EH (cell line): ENCODE measurements around the gene C14orf119.

ENCODE experiments used
- DNase-seq: peaks from one replicate; pipeline ENCODE4 v3.0.0-alpha.2; 2015; ENCODE audit warnings: low read depth

Gene C14orf119

GRCh38 chr14:23095196-23096108, at the start of gene C14orf119:
Gene C14orf119 (plus strand): TSS chr14:23095505. CDS start chr14:23097659, 2,154 bp downstream.
- DNase-seq: peak; percentile 100

- DNase-seq: peak; percentile 46
These were observed 48.2 kb upstream of the C14orf119 start for GRCh38 chr14:23047034-23047634.

GRCh38 chr14:23047751-23048693, 47.3 kb upstream of the C14orf119 start:
- no peak for DNase-seq

GRCh38 chr14:23049011-23049410, 46.3 kb upstream of the C14orf119 start:
- DNase-seq: no peak

DNA sequence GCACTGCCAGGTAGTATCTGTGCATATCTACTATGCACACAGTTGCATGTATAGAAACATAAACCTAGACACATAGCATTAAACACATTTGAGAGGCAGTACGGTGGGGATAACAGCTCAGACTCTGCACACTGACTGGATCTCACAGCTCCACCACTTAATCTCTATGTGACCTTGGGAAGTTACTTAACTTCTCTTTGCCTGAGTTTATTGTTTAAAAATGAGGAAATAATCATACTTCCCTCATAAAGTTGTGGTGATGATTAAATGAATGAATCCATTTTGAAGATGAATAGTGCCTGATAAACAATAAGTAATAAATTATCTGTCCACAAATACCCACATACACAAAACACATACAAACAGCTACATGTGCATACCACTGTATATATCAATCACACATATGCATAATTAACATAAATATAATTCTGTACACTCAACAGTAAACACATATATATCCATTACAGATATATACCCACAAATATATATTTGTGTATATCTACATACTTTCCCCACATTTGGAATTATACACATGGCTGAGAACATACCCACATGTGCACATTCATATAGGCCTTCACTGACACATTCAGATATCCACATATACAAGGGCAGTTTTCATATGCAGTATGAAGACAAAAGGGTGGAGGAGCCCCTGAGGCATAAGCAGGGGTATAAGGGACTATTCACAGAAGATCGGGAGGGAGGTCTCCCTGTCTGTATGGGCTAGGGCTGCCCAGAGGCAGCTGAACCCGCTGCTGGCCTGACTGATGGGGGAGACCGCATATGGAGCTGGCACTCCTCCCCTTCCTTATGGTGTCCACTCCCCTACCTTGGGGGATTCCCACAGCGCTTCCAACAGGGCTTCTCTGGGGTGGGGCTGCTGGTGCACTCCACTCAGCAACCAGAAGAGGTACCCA, 43.9 kb upstream of the C14orf119 start:
- DNase-seq: no peak

DNA sequence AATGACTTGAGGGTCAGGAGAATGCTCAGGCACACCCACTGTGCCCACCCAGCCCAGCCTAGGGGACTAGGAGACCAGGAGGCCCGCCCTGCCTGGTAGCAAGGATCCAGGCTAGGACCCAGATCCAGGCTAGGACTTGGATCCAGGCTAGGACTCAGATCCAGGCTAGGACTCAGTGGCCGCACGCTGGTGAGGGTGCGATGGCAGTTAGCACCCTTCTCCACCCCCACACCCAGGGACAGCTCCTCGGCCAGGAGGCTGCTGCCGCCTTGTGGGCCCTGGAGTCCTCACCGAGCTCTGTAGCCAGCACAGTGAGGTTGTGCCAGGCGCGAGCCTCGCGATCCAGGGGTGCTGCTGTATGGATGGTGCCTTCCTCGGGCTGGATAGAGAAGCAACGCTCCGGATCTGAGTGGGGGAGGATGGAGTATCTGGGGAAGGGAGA, 43.1 kb upstream of the C14orf119 start:
- no peak for DNase-seq

DNA sequence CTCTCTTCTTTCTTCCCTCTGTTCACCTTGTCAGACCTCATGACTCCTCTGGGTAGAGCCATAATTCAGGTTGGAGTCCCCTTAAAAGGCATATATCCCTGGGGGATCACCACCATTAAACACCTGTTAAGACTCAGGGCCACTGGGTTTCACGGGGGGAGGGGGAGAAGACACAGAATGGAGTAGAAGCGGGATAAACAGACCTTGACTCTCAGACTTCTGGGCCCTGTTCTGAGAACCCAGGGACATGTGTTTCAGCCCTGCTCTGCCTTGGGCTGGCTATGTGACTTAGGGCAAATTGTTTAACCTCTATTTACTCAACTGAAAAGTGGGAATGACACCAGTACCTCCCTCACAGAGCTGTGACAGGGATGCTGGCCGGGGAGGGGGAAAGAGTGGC, 42.6 kb upstream of the C14orf119 start:
- DNase-seq: no peak

- no peak for DNase-seq
These were observed 41.9 kb upstream of the C14orf119 start for GRCh38 chr14:23053426-23053825.

DNA sequence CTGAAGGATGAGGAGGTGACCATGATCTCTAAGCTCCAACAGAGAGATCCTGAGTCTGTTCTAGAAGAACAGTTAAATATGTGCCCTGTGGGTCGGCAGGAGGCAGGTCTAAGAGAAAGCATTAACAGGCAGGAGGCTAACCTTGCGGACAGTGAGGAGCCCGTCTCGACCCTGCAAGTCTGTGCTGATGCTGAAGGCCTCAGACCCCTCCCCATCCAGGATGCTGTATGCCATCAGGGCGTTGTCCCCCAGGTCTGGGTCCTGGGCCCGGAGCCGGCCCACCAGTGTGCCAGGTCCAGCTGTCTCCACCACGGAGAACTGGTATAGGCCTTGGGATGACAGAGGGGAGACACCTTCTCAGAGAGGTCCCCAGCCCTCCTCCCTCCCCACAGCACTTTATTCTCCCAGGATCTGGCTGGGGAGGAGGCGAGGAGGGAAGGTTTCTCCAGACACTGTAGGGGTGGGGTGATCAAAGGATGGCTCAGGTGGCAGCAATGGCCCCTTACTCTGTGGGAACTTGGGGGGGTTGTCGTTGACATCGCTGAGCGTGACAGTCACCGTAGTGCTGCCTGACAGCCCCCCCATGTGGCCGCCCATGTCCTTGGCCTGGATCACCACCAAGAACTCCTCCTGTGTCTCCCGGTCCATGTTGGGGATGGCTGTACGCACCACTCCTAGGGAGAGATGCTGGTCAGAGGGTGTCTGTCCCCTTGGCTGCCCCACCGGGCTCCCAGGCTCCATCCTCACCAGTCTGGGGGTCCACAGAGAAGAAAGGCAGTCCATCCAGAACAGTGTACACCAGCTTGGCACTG, 41.1 kb upstream of the C14orf119 start:
- DNase-seq: peak; percentile 31

DNA sequence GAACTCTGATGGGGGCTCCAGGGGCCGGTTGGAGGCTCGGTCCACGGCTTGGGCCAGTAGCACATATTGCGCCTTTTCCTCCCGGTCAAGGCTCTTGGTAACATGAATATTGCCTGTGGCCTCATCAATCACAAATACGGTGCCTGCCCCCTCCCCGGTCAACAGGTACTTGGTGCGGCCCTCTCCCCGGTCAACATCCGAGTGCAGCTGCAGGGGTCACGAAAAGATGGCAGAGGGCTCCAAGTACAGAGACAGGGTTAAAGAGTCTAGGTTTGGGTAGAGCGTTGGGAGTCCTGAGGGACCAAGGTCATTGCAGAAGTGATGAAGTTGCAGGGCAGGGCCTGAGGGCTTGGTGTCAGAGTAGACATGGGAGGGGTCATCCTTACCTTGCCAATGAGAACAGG, 40.2 kb upstream of the C14orf119 start:
- DNase-seq: no peak

GRCh38 chr14:23055621-23056144, 39.6 kb upstream of the C14orf119 start:
- DNase-seq: peak; percentile 46

- peak; percentile 78 for DNase-seq
These were observed 39.0 kb upstream of the C14orf119 start for GRCh38 chr14:23056145-23056955.

GRCh38 chr14:23056956-23057756, 38.1 kb upstream of the C14orf119 start, which contains the start of gene CDH24:
Gene CDH24 (minus strand): TSS chr14:23057520. CDS start chr14:23055733, 1,787 bp downstream.
- DNase-seq: peak; percentile 80

DNA sequence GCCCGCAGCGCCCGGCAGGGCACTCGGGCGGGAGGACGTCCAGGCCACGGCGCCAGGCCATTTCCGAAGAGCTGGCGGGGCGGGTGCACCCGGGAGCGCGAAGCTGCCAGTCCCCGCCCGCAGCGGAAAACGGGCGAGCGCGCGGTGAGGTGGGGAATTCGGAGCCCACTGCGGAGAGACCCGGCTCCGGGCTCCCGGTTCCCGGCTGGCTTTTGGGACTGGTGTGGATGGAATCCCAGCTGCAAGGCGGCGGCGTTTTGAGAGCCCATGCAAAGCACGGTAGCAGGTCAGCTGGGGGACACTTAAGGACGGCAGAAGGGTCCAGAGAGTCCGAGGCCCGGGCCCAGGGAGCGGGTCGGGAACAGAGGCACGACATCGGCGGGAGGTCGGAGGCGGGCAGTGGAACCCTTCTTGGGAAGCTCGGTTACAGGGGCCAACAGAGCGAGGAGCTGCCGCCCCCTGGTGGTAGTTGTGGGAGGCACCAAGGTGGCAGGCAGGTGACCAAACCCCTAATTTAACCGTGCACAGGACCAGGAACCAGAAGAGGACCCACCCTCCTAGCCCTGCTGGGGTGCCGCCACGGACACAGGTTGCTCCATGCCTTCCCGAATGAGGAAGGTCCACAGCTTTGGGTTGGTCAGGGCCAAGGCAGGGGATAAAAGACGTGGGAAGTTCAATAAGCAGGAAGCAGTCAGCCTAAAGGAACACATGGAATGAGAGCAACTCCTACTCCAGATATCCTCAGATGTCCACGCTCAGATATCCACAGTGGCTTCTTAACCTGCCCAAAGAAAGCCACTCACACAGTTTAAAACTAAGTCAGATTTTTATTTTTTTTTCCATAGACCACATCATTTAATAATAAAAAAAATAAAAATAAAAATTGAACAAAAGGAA, 37.3 kb upstream of the C14orf119 start:
- peak; percentile 84 for DNase-seq

DNA sequence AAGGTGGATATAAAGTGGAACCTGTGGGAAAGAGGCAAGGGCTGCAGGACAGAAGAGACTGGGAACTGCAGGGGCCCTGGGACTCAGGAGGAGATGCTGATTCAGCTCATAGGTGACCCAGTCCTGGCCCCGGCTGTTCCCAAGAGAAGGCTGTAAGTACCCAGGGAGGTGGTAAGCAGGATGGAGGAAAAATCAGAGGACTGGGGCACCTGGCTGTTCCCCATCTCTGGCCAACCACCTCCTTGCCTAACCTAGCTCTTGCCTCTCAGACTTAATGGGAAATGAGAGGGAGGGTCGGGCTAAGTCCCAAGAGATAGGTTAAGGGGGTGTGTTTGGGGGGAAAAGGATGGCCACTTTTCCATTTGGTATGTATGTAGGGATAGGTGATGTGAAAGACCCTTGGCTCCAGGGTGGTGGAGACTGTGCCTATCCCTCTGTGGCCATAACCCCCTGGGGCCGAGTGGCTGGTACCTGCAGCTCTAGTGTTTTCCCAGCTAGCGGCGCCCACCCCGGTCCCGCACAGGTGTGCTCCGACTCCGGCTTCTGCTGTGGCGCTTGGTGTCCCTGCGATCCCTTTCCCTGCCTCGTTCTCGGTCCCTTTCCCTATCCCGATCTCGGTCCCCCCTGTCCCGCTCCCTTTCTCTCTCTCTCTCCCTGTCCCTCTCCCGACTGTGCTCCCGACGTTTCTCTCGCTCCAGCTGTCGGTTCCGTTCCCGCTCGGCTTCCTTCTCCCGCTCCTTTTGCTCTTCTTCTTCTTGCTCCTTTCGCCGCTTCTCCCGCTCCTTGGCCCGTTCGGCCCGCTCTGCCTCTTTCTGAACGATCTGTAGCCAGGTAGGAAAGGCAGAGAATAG, 36.4 kb upstream of the C14orf119 start:
- no peak for DNase-seq
